ENCODE results near the gene TAPT1.
"Not testable (repeated sequence)": the region's sequence is repeated elsewhere in the genome, so short reads cannot be mapped to it uniquely, and the experiment has no call there.

Gene TAPT1

DNA sequence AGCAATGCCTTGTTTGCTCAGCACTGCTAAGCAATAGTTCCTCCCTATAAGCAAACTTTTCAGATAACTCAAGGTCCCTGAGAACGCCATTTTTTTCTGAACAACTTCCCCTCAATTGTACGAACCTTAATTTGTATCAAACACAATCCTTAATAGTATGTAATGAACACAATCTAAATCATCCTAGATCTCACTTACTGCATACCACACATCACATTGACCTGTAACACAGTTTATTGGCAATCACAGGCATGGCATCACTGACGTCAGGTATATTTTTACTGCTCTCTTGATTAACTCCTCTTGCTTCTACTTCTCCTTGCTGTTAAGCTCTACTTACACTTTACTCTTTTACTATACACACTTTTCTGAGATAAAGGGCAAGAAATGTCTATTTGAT, 67.0 kb downstream of the TAPT1 start:
- TF ChIP-seq, protein P1, sequence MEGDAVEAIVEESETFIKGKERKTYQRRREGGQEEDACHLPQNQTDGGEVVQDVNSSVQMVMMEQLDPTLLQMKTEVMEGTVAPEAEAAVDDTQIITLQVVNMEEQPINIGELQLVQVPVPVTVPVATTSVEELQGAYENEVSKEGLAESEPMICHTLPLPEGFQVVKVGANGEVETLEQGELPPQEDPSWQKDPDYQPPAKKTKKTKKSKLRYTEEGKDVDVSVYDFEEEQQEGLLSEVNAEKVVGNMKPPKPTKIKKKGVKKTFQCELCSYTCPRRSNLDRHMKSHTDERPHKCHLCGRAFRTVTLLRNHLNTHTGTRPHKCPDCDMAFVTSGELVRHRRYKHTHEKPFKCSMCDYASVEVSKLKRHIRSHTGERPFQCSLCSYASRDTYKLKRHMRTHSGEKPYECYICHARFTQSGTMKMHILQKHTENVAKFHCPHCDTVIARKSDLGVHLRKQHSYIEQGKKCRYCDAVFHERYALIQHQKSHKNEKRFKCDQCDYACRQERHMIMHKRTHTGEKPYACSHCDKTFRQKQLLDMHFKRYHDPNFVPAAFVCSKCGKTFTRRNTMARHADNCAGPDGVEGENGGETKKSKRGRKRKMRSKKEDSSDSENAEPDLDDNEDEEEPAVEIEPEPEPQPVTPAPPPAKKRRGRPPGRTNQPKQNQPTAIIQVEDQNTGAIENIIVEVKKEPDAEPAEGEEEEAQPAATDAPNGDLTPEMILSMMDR (IDR thresholded peaks at IDR 0.05; ENCODE audit: low read depth, low read length): no peak
- H3K4me3 ChIP-seq (ENCODE audit: low read depth, low read length): no peak overlapping the region

DNA sequence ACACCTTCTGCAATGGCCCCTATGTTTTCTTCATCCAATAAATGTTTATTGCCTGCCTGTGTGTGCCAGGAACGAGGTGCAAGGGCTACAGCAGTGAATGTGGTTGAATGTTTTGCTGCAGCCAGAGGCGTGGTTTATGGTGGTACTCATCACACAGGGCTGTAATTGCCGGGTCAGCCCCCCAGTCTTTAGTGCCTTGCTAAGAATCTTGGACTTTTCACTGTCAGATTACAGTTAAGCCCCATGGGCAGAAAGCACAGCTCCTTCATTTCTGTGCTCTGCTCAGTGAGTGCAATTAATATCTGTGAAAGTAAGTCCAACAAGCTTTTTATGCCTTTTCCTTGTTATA, 67.8 kb downstream of the TAPT1 start:
- TF ChIP-seq, protein P1 (IDR thresholded peaks at IDR 0.05; ENCODE audit: low read depth, low read length): no peak
- H3K4me3 ChIP-seq (ENCODE audit: low read depth, low read length): no peak overlapping the region

DNA sequence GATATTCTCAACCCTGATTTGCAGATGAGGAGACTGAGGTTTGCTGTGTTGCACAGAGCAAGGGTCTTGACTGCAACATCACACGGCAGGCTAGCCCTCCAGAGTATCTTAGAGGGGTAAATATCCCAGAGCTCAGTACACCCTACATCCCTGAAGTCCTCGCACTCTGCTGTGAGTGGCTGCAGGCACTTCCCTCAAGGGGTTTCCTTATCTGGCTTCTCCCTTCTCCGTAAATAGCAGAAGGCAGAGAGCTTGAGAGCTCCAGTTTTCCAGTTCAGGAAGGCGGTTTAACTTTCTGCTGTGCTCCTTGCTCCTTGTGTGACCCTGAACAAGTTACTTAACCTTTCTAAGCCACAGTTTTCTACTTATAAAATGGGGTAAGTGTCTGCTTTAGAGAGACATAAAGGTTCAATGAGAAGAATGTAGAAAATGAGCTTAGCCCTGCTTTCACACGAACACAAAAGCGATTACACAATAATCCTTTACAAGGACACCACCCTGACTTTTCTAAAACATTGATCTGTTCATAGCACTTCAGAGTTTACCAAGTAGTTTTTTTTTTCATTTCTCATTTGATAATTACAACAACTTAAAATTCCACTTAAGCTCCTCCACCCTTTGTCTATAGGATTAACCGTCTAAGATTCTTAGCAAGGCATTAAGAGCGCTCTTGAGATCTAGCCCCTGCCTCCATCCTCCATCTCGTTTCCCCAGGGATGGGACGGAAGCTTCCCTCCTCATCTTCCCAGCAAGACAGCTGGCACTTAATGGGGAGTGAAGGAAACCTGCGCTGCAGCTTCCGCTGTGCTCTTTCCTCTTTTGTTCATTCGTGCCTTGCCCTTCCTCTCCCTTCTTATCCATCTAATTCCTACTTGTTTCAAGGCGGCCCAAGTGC, 68.4 kb downstream of the TAPT1 start:
- H3K4me3 ChIP-seq (ENCODE audit: low read depth, low read length): no peak overlapping the region
- TF ChIP-seq, protein P1 (IDR thresholded peaks at IDR 0.05; ENCODE audit: low read depth, low read length): no peak

DNA sequence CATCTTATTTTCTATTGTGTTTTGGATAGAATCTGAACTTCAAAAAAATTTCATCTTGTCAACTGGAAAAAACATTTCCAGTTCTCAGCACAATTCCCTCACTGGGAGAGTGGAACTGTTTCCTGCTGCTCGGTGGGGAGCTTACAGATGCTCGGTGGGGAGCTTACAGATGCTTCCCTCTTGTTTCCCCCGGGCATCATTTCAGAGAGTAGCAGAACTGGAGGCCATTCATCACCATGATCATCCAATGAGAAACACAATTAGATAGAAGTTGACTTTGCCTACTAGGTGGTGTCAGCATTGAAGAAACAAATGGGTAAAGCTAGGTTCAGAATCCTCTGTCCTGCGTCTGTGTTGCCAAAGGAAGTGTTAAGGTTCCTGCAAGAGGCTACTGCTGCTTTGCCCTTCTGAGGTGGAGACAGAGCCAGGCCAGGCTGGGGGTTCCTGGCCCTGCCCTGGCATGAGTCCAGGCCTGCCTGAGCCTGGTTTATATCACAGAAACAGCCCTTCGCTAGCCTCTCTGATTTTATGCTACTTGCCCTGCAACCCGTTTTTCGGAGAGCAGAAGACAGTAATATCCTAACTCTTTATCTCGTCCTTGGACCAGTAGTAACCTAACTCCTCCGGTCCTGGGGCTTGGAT, 70.6 kb downstream of the TAPT1 start:
- TF ChIP-seq, protein P1 (IDR thresholded peaks at IDR 0.05; ENCODE audit: low read depth, low read length): no peak
- H3K4me3 ChIP-seq (ENCODE audit: low read depth, low read length): no peak overlapping the region

DNA sequence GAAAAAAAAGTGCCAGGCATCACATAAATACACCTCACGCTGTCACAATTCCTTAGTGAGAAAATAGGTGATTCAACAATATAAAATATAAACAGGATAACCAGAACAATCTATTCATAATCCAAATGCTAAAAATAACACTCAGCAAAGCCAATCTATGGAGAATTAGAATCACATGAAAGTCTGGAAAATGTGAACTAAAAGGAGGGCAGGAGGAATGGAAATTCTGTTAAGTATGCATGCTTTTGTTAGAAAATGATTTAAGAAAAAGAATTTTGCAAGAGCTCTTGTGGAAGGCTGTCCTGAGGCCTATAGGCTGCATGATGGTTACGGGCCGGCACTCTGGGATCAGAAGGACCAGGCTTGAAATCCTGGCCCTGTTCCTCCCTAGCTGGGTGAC, 71.8 kb downstream of the TAPT1 start:
- TF ChIP-seq, protein P1 (IDR thresholded peaks at IDR 0.05; ENCODE audit: low read depth, low read length): no peak
- no peak overlapping the region for H3K4me3 ChIP-seq (ENCODE audit: low read depth, low read length)

DNA sequence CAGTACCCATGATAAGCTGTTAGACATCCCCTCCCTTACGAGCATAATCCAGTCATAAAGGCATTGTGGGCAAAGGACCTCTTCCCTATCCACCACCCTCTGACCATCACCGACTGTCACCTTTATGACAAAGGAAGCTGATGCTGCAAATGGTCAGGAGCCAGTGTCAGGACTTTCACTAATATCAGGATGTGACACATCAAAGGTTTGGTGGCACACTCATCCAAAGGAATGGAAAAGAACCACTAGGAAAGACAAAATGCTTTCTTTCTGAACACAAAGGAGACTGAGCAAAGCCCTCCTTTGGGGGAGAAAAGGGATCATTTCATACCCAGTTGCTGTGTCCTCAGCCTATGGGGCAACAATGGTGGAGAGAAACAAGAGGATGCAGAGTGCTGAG, 75.6 kb downstream of the TAPT1 start:
- TF ChIP-seq, protein P1 (IDR thresholded peaks at IDR 0.05; ENCODE audit: low read depth, low read length): no peak
- no peak overlapping the region for H3K4me3 ChIP-seq (ENCODE audit: low read depth, low read length)

DNA sequence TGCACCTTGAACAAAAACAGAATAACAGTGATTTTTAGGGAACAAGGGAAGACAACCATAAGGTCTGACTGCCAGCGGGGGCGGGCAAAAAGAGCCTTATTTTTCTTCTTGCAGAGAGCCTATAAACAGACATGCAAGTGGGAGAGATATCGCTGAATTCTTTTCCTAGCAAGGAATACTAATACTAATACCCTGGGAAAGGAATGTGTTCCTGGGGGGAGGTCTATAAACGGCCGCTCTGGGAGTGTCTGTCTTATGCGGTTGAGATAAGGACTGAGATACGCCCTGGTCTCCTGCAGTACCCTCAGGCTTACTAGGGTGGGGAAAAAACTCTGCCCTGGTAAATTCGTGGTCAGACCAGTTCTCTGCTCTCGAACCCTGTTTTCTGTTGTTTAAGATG, 81.4 kb downstream of the TAPT1 start:
- not testable (repeated sequence) for H3K4me3 ChIP-seq (ENCODE audit: low read depth, low read length)
